NCI-H446 treated with DMSO at 0.1 percent for 48 hours (cell line): ENCODE results near the gene SACM1L.
"Not testable (repeated sequence)": the region's sequence is repeated elsewhere in the genome, so short reads cannot be mapped to it uniquely, and the experiment has no call there.

Experiments used
- DNase-seq: peaks from one replicate; lab custom pipeline; 2025; lab: John Stamatoyannopoulos, UW

The SACM1L gene

DNA sequence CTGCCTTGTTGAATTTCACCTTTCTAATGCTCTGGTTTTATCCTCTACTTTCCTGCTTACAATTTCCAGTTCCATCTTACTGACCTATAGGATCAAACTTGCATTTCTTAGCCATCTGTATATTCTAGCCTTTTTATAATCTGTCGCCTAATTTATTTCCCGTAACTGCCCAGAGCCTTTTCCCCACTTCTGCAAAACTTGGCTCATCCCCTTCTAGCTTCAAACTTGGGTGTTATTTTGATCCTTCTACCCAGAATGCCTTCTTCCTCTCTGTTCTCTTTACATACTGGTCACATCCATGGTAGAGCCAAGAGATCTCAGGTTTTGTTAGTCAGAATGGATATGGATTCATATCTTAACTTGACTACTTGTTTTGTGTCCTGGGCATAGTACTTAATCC is 2.6 kb downstream of the SACM1L start:
- no peak for DNase-seq

DNA sequence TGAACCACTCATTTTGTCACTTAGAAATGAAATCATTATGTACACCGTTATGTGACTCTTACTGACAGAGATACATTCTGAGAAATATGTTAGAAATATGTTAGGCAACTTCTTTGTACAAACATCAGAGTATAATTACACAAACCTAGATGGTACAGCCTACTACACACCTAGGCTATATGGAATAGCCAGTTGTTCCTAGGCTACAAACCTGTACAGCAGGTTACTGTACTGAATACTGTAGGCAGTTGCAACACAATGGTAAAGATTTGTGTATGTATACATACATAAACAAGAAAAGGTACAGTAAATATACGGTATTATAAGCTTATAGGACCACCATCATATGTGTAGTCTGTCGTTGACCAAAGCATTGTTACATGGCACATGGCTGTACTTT is 3.7 kb downstream of the SACM1L start:
- no peak for DNase-seq

DNA sequence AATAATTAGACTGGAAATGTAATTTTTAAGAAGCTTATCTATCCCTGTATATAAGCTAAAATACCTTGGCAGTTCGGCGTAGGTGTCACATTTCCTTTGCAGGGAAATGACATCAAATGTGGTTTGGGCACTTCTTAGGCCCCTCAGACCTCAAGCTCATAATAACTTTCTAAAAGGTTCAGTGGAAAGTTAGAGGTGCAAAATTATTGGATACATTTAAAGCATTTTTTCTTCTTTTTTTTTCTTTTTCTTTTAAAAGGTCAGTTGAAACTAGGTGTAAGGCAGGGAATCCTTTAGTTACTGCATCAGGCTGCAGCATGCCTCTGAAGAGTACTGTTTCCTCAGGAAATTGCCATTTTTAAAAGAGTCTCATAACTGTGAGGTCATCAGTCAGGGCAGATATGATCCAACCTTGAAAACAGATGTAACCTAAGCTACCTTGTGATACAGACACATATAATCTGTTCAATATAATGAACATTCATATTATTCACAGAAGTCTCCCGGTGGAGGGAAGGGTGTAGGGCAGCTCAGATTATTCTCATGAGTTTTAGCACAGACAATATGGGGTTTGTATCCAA is 4.8 kb downstream of the SACM1L start:
- no peak for DNase-seq

DNA sequence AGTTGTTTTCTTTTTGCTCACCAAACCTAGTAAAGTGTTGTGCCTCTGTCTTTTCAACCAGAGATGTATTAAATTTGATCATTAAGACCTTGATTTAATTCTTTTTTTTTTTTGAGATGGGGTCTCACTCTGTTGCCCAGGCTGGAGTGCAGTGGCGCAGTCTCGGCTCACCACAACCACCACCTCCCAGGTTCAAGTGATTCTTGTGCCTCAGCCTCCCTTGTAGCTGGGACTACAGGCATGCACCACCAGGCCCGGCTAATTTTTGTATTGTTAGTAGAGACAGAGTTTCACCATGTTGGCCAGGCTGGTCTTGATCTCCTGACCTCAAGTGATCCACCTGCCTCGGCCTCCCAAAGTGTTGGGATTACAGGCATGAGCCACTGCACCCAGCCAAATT is 6.0 kb downstream of the SACM1L start:
- DNase-seq = not testable (repeated sequence)

DNA sequence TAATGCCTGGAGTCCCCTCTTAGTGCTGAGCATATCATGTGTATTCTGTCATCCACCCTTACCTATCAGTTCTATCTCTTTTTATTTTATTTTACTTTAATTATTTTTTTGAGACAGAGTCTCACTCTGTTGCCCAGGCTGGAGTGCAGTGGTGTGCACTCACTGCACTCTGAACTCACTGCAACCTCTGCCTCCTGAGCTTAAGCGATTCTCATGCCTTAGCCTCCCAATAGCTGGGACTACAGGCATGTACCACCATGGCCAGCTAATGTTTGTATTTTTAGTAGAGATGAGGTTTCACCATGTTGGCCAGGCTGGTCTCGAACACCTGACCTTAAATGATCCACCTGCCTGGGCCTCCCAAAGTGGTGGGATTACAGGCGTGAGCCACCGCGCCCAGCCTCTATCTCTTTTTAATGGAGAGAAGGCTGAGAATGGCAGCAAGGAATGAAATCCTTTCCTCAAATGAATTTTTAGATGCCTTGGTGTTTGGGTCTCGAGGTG is 11.4 kb downstream of the SACM1L start:
- no peak for DNase-seq

DNA sequence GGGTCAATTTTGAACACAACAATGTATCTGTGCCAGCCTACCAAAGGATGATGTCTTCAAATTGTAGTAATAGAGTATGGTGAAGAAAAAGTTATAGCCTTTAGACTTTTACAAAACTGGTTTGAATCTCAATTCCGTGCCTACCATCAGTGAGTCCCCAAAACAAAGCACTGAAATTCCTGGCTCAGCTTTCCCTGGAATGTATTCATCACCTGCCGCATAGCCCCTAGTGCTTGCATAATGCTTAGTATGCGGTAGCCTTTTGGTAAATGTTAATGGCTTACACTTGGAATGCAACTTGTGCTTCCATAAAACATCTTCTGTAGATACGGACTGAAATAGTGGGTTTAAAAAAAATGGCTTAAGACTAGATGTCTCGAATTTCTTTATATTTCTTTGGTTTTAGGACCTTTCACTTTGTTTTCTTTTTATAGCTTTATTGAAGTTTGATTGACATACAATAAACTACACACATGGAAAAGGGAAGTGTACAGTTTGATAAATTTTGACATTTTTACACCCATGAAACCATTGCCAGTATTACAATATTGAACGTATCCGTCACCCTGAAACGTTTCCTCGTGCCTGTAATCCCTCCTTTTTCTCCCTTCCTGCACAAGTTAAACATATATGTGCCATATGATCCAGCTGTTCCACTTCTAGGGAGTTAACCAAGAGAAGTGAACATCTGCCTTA is 12.1 kb downstream of the SACM1L start:
- DNase-seq = no peak

DNA sequence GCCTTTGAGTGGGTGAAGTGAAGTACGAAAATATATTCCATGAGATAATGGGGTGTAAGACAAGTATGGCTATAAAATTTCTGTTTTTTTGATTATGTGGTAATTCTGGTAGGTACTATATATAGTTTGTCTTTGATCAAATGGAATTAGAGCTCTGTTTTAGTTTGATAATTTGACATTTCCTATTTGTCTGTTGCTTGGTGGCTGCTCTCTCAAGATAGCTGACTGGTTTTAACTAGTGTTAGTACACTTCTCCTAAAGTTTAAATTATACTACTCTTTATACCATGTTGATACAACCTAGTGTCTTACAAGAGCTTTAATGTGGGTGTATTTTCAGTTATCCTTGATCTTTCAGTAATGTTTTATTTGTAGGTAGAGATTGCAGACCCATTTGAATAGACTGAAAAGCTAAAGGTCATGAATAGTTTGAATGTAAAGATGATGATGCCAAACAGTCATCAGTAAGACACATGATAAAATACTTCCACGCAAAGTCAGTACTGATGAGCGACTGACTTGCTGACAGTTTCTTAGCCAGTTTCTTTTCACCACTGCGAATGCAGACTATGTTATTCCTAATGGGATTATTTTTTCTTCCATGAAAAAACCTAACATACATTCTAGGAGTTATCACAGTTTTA is 15.2 kb downstream of the SACM1L start:
- no peak for DNase-seq

DNA sequence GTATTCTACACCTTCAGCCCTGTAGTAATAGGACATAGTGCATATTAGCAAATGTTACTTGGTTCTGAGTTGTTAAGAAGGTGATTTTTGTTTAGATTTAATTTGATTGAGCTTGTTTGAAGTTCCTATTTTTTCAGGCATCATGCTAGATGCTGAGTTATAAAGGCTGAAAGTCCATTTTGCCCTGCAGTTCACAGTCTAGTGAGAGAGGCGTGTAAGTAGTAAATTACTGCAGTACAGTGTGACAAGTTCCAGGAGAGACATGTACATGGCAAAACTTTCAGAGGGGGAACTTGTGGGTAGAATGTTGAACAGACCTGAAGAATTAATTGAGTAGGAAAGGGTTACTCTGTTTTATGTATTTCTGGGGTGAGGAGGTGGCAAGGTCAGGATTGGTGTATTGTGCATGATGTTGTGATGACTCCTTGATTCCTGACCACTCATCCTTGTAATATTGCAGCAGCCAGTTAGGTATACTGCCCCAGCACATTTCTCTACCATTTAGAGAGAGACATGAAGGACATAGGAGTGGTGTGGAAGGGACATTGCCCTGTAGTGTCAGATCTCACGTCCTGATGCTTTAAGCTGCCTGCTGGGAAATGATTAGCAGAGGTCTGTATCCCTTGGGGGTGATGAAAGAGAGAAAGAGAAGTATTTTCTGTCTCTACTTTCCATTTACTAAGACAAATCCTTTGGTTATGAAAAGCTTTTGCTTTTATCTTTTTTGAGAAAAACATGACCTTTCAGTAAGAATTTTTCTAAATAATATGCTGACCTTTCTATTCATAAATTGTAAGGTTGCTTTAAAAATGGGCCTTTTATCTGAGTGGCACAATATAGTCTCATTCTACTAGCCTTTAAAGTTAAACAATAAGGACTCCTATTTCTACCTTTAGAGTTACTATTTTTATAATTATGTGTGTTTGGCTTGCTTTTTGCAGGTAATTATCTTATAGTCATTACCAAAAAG is 16.9 kb downstream of the SACM1L start:
- DNase-seq = no peak

DNA sequence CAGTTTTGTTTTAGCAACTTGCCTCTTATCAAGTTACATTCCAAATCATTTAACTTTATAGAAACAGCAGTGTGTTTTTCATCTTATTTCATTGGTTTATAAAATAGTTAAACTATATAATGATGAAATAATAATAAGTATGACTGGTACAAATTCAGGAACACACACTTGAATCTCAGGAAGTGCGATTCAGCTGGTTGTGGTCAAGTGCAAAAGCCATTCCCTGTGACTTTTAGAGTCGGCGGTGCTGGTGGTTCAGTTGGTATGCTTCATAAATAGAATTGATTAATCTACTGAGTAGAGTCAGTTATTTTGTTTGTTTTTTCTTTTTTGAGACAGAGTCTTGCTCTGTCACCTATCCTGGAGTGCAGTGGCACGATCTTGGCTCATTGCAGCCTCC is 22.7 kb downstream of the SACM1L start:
- DNase-seq = no peak

DNA sequence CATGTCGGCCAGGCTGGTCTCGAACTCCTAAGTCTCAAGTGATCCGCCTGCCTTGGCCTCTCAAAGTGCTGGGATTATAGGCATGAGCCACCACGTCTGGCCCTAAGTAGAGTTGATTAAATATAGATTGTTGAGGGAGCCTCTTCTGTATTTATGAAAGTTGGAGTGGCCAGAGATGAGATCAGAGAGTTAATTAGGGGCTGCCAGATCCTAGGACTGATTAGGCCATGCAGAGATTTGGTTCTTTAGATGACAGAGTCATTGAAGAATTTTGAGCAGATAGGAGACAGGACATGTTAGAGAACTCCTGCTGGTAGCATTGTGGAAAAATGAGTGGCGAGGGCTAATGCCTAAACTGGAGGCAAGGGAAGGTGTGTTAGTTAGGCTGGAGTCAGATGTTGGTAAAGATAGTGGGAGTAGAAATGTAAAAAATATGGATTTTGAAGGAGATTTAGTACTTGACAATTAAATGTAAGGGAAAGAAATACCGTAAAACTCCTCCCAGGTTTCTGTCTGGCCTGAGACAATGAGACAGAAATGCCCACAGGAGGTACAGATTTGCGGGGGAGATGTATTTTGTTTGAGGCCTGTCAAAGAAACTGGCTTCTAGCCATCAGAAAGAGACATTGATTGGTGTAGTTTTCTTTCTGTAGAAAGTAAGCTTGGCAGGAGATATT is 23.4 kb downstream of the SACM1L start:
- no peak for DNase-seq

DNA sequence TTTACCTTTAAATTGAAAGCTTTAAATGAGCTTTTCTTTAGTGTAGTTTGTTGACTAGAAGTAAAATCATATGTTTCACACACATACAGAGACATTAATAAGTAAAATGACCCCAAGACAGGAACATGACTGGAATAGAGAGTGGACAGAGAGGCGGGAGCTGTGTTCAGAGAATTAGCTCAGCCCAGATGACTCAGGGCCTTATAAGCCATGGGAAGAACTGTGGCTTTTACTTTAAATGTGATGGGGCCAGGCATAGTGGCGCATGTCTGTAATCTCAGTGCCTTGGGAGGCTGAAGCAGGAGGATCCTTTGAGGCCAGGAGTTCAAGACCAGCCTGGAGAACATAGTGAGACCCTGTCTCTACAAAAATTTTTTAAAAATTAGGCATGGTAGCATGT is 26.7 kb downstream of the SACM1L start:
- DNase-seq = no peak

DNA sequence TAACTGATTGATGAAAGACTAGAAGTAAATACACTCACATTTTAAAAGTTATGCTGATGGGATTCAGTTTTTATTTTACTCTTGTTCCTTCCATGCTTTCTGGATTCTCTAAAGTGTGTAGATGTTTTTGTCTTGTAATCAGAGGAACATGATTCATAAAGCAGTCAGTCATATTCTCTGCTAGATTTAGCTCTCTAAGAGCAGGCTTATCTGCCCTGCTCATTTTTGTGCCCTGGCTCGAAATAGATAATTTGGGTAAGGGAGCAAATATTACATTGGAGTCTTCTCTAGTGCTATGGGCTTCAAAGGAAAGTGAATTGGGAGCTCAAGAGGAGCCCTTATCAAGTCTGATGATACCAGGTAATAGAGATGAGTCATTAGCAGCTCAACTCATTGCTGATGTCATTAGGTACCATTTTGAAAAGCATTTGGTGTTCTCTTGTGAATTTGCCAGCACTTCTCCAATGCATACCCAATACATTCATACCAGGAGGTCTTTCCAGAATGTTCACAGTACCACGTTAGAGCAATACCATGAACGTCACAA is 27.7 kb downstream of the SACM1L start:
- no peak for DNase-seq

DNA sequence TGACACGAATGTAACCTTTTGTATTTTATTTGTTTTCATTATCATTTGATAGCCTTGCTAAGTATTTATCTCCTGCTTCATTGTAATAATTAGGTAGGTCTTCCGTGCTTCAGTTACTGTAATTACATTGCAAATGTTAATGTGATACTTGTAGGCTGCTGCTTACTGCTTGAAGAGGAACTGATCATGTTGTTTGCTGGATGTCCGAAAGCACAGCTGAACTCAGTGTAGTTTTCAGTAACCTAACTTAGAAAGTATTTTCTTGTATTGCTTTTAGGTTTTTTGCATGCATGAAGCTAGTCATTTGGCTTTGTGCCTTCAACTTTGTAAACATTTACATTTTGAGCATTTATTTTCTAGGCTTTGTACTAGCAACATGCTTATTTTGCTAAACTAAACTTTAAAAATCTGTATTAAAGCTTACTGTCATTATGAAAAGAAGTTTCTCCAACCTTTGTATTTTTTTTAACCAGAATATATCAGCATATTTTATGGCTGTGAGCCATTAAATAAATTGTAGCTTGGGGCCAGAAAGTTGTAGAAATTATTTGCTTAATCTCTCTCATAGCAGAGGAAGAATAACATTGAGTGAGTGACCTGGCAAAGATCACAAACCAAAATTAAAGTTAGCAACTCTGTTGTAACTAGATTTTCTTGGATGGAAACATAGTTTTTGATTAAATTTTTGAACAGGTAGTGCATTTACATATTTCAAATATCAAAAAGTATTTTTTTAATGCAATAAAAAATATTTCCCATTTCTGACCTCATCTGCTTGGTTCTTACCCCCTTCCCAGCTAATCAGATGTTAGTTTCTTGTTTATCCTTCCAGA is 30.7 kb downstream of the SACM1L start:
- no peak for DNase-seq

DNA sequence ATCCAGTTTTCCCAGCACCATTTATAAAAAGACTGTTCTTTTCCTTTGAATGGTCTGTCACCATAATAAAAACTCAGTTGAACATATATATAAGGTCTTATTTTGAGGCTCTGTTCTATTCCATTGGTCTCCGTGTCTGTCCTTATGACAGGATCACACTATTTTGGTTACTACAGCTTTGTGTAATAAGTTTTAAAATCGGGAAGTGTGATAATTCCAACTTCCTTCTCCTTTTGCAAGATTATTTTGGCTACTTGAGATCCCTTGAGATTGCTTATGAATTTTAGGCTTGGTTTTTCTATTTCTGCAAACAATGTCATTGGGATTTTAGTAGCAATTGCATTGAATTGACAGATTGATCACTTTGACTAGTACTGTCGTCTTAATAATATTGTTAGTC is 35.7 kb downstream of the SACM1L start:
- no peak for DNase-seq

DNA sequence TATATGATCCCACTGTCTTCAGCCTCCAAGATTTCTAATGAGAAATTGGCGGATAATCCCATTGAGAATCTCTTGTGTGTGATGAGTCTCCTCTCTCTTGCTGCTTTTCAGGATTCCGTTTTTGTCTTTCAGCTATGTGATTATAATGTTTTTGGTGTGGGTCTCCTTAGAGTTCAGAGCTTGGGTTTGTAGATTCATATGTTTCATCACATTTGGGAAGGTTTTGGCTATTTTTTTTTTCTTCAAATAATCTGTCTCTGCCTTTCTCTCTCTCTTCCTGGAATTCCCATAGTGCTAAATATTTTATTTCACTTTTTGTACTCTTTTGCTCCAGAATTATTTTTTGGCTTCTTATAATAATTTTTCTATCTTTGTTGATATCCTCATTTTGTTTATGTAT is 40.4 kb downstream of the SACM1L start:
- no peak for DNase-seq

DNA sequence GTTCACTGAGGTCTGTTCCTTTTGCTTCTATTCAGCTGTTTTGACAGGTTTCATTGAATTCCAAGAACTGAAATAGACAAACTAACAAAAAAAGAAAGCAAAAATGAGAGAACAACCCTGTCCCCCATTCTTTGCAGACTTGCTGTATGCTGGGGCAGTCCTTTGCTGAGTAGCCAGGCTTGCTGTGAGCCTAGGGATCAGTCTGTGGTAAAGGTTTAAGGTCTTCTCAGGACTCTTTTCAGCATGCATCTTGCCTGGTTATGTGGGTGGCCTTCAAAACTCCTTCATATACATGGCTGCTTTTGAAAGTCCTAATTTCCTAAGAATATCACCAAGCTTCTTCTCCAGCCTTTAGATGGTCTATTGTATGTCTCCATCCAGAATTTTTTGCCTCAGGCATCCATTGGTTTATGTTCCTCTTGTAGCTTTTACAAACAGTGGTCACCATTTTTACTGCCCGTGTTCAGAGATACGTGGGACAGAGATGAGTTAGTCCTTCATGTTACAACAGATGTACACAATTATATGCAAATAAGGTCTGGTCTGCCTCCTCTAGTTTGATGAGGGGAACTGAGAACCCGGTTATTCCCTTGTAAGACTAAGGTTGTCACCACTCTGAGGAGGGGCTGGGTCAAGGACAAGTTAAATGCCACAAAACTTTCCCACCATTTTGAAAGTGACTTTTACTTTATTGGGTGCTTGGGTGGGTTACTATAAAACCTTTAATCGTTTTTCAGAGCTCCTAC is 41.4 kb downstream of the SACM1L start:
- DNase-seq = no peak

DNA sequence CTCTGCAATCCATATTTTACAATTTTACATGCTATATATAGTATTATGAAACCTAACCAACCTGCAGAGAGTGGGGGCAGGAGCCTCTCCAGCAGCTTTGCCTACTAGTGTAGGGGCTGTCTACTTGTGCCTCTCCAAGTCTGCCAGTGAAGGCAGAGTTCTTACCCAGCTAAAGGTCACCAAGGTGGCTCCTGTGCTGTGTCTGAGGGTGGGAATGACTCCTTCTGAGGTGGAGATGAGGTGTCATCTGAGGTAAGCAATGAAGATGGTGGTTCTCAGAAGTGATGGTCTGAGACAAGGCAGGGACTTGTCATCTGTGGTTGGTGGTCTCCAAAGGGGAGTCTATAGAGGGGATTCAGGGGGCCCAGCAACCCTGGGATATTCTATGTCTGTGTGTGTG is 47.5 kb downstream of the SACM1L start:
- DNase-seq = no peak

DNA sequence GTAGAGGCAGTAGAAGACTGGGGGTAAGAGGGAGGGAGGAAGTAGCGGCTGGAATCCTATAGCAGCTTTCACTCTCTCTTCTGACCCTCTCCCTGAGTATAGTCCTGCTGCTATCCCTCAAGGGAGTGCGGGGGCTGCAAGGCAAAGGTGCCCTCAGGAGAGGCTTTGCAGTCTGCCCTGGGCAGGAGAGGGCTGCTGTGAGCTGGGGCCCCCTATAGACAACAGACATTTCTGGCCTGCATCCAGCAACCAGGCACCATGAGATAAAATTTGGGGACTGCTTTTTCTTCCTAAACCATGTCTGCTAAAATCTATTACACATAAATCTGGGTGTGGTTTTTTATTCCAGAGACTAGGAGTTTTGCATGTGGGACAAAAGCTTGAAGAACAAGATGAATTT is 48.0 kb downstream of the SACM1L start:
- no peak for DNase-seq

DNA sequence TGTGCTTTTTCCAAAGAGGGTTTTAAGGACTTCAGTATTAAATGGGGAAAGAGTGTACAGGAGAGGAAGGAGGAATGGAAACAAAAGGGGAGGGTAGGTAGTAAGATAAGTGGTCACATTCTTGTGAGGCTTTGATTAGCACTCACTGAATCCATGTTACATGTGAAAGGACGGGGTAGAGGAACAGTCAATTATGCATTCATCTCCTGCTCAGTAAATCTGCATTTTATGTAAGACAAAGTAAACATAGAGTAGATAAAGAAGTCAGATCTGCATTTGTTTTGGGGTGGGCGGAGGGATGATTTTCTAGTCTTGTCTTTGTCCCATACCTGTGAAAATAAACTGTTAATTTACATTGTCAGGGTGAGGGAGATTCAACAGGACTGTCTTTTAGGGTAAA is 50.8 kb downstream of the SACM1L start:
- no peak for DNase-seq

DNA sequence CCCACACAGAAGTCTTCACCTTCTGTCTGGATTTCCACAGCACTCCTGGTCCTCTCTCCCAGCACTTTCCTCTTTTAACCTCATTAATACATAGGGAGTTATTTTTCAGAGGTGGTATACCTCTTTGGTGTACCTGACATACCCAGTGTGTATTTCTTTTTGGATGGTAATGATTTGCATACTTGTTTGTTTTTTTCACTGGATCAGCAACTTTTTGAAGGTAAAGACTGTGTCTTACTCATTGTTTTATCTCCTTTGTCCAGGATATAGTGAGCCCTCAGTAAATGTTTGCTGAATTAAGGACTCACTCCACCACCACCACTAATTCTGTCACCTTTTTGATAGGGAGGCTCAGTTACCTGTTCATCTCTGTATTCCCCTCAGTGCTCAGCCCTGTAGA is 52.1 kb downstream of the SACM1L start:
- no peak for DNase-seq
